Mucosa of descending colon (tissue), 3 donors: ENCODE data around the gene SLC6A3. TPM values are rescaled to one million over a fixed set of nuclear protein-coding genes. Genes with fewer than 3 reads are reported as not detected.

Experiments used
- ATAC-seq: fragments of 200-7000 bp; cut with Tn5 transposase; one replicate; pipeline ENCODE4 v1.9.1; 2020; ENCODE audit warnings: mild to moderate bottlenecking, moderate library complexity
- DNase-seq, 3 donors: peaks; one replicate each; pipeline ENCODE4 v3.0.0-alpha.2; 2020
- H3K36me3 ChIP-seq: fragments of 200-600 bp; one replicate; pipeline ENCODE4 v1.8.0; 2021; ENCODE audit warnings: low read depth, mild to moderate bottlenecking
- H3K4me1 ChIP-seq: fragments of 200-600 bp; one replicate; pipeline ENCODE4 v1.8.0; 2021; ENCODE audit warnings: low read depth, mild to moderate bottlenecking
- H3K4me3 ChIP-seq: fragments of 200-600 bp; one replicate; pipeline ENCODE4 v1.8.0; 2021; ENCODE audit warnings: mild to moderate bottlenecking
- H3K9me3 ChIP-seq: fragments of 200-600 bp; one replicate; pipeline ENCODE4 v1.8.0; 2021; ENCODE audit warnings: mild to moderate bottlenecking
- intact Hi-C, 2 donors: fragments of 100-400 bp; cut with DNase I in 1 of 2; cut with micrococcal nuclease in 1 of 2; formaldehyde crosslinking; loops; one replicate each; pipeline versions ENCODE4 v1.11.0 to v1.11.1; 2022; cut with DNase I, micrococcal nuclease
- long read RNA-seq, 2 donors: library from polyadenylated mRNA; unstranded; transcript quantifications; one replicate each; pipeline ENCODE4 v2.0.0, GENCODE V29; 2019 to 2021
- total RNA-seq, 3 donors: library from RNA; stranded (reverse); fragmentation: NEBNext Ultra II Directional in 2 of 3; extraction: Animal tissue kit (Norgen Biotek cat#: 25700) in 2 of 3; gene quantifications; one replicate each; pipeline versions ENCODE4 v1.2.1 to v1.2.4, GENCODE V29; 2021 to 2023
- TF ChIP-seq, protein P1 (sequence below): fragments of 200-600 bp; IDR thresholded peaks from one replicate; pipeline ENCODE4 v1.8.0; 2022; ENCODE audit warnings: antibody characterized with exemption, mild to moderate bottlenecking
- donor health status: DM: no; HTN: no; CAD: no; lungs with moderate emphysema.
- donor health status: DM: no; HTN: no; CAD: no.
- donor health status: DM: no; HTN: yes; CAD: no.

SLC6A3 gene
- total RNA-seq: not detected
- long read RNA-seq, donor 1: 0 reads
- long read RNA-seq, donor 2: 0 reads

DNA sequence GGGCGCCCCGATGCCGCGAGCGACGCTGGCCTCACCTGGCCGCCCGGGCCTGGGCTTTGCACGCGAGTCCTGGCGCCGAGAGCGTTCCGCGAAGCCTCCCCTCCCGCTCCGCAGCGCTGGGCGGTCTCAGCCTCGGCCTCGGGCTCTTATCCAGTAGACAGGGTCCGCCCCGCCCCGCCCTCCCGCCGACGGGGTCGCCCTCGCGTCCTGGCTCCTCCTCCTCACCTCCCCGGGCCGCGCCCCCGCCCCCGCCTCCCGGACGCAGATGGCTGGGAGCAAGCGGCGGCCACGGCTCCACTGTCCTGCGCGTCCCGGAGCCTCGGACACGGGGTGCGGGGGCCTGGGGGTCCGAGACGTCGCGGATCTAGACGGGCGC is at the start of gene SLC6A3:
SLC6A3 (minus strand) TSS at position 128 of the 376 bp plus-strand sequence. CDS start 2,243 bp downstream, outside the sequence.
- Histone ChIP-seq H3K9me3 (no peaks in the 10 kb centered on the region), H3K4me1 (peaks cover 5% of the 10 kb centered on the region), H3K36me3 (no peaks in the 10 kb centered on the region), H3K4me3 (no peak within 1 kb of the TSS)
- ATAC-seq: peak; percentile 44
- intact Hi-C loops: no loop called here
- TF ChIP-seq, protein P1, sequence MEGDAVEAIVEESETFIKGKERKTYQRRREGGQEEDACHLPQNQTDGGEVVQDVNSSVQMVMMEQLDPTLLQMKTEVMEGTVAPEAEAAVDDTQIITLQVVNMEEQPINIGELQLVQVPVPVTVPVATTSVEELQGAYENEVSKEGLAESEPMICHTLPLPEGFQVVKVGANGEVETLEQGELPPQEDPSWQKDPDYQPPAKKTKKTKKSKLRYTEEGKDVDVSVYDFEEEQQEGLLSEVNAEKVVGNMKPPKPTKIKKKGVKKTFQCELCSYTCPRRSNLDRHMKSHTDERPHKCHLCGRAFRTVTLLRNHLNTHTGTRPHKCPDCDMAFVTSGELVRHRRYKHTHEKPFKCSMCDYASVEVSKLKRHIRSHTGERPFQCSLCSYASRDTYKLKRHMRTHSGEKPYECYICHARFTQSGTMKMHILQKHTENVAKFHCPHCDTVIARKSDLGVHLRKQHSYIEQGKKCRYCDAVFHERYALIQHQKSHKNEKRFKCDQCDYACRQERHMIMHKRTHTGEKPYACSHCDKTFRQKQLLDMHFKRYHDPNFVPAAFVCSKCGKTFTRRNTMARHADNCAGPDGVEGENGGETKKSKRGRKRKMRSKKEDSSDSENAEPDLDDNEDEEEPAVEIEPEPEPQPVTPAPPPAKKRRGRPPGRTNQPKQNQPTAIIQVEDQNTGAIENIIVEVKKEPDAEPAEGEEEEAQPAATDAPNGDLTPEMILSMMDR: no peak
- DNase-seq: peak; percentile 27 to 52 (median 41)

DNA sequence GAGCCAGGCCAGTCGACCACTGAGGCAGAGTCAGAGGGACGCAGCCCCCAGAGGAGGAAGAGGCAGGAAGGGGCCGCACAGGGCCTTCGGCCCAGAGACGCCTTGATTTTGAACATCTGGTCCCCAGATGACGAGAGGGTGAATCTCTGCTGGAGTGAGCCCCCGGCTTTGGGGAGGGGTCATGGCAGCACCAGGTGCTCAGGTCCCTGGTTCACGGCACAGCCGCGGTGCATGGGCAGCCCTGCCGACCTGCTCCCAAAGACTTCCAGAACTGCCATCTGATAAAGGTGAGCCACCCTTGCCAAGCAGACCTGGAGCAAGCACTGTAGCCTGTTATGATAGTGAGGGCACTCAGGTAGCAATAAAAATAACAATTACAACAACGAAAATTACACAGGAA is 48.7 kb upstream of the SLC6A3 start:
- TF ChIP-seq, protein P1: no peak
- ATAC-seq (no peak), DNase-seq (no peak)
- Histone ChIP-seq H3K9me3 (no peaks in the 10 kb centered on the region), H3K36me3 (no peaks in the 10 kb centered on the region), H3K4me3 (no peak overlapping the region), H3K4me1 (no peaks in the 10 kb centered on the region)
- intact Hi-C loops: no loop called here

DNA sequence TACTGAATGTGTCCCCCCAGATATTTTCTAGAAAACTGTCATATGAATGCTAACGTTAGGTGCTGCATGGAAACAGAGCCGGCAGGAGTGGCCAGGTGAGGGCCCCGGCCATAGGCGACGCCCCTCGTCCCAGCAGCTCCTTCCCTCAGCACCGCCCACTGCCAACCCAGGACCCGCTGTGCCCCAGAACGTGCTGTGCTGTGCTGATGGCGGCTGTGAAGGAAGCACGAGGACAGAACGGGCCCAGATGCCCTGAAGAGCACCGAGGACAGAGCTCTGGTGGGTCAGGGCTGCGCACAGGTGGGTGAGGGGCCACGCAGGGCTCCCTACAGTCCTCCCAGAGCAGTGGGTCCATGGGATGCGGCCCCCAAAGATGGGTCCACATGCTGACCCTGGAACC is 48.2 kb upstream of the SLC6A3 start:
- Histone ChIP-seq H3K9me3 (no peaks in the 10 kb centered on the region), H3K4me1 (no peaks in the 10 kb centered on the region), H3K4me3 (no peak overlapping the region), H3K36me3 (no peaks in the 10 kb centered on the region)
- TF ChIP-seq, protein P1: no peak
- intact Hi-C loops: no loop called here
- ATAC-seq (no peak), DNase-seq (no peak)

DNA sequence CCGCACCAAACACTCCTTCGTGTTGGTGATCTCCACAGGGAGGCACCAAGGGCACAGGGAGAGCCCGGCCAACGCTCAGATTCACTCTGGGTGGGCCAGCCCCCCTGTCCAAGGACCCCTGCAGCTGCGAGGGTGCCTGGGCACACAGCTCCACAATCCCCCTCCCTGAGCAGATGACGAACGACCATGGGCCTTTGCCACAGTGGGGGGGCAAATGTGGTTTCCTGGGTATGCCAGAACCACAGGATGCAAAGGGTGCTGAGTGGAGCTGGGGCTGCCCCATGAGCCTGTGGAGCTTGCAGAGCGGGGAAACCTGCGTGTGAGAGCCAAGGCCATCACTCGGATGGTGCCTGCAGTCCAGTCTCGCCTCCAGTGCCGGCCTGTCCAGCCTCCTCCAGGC is 47.5 kb upstream of the SLC6A3 start:
- Histone ChIP-seq H3K36me3 (no peaks in the 10 kb centered on the region), H3K9me3 (no peaks in the 10 kb centered on the region), H3K4me1 (no peaks in the 10 kb centered on the region), H3K4me3 (no peak overlapping the region)
- ATAC-seq (no peak), DNase-seq (no peak)
- TF ChIP-seq, protein P1: no peak
- intact Hi-C loops: no loop called here

DNA sequence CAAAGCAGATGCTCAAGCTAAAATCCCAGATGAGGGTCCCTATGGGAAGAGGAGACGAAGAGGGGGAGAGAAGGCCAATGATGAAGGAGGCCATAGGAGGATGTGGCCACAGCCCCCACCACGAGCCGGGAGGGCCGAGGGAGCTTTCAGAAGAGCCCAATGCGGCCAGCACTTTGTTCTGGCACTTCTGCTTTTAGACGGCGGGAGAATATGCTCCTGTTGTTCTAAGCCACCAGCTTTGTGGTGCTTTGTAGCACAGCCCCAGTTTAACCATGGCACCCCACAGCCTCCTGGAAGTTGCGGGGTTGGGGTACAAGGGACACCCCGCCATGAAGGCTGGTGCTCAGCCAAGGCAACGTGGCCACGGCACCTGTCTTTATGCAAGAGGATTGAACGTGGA is 45.1 kb upstream of the SLC6A3 start:
- Histone ChIP-seq H3K9me3 (no peaks in the 10 kb centered on the region), H3K4me3 (no peak overlapping the region), H3K4me1 (no peaks in the 10 kb centered on the region), H3K36me3 (no peaks in the 10 kb centered on the region)
- ATAC-seq (no peak), DNase-seq (no peak)
- TF ChIP-seq, protein P1: no peak
- intact Hi-C loops: no loop called here

DNA sequence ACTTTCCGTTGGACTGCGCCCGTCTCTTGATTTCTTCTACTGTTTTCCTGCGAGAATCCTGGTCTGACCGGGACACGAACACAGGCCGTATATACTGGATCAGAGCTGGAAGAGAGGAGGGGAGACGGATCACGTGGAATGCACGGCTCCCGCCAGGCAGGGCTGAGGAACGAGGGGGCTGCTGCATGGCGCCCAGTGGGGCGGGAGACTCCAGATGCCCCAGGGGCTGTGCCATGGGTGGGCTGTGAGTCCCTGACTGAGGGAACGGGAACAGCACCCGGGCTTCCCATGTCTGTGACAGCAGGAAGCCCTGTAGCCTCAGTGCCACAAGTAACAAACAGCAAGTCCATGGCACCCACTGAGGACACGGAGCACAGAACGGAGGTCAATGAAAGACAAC is 44.5 kb upstream of the SLC6A3 start:
- H3K36me3 ChIP-seq: no peaks in the 10 kb centered on the region
- H3K4me3 ChIP-seq: no peak overlapping the region
- intact Hi-C loops: no loop called here
- H3K4me1 ChIP-seq: no peaks in the 10 kb centered on the region
- no peaks in the 10 kb centered on the region for H3K9me3 ChIP-seq
- TF ChIP-seq, protein P1: no peak
- no peak for ATAC-seq
- DNase-seq: no peak
